ENCODE measurements around the gene DEDD. TPM values are rescaled to one million over a fixed set of nuclear protein-coding genes. Genes with fewer than 3 reads are reported as not detected.

DEDD gene
- total and polyA plus RNA-seq, 2 of the 13 experiments (the other 11 are each of a cell fraction or from before 2014, with no cell fraction given): 12.6 to 27.8 TPM

- peak; percentile 47; the same call in 1 of the 2 replicates for TF ChIP-seq RBFOX2 (IDR thresholded peaks at IDR 0.05; ENCODE audit: low read depth, low read length)
- TF ChIP-seq, protein P1, sequence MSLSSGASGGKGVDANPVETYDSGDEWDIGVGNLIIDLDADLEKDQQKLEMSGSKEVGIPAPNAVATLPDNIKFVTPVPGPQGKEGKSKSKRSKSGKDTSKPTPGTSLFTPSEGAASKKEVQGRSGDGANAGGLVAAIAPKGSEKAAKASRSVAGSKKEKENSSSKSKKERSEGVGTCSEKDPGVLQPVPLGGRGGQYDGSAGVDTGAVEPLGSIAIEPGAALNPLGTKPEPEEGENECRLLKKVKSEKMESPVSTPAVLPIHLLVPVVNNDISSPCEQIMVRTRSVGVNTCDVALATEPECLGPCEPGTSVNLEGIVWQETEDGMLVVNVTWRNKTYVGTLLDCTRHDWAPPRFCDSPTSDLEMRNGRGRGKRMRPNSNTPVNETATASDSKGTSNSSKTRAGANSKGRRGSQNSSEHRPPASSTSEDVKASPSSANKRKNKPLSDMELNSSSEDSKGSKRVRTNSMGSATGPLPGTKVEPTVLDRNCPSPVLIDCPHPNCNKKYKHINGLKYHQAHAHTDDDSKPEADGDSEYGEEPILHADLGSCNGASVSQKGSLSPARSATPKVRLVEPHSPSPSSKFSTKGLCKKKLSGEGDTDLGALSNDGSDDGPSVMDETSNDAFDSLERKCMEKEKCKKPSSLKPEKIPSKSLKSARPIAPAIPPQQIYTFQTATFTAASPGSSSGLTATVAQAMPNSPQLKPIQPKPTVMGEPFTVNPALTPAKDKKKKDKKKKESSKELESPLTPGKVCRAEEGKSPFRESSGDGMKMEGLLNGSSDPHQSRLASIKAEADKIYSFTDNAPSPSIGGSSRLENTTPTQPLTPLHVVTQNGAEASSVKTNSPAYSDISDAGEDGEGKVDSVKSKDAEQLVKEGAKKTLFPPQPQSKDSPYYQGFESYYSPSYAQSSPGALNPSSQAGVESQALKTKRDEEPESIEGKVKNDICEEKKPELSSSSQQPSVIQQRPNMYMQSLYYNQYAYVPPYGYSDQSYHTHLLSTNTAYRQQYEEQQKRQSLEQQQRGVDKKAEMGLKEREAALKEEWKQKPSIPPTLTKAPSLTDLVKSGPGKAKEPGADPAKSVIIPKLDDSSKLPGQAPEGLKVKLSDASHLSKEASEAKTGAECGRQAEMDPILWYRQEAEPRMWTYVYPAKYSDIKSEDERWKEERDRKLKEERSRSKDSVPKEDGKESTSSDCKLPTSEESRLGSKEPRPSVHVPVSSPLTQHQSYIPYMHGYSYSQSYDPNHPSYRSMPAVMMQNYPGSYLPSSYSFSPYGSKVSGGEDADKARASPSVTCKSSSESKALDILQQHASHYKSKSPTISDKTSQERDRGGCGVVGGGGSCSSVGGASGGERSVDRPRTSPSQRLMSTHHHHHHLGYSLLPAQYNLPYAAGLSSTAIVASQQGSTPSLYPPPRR (CRISPR knock-in tag; IDR thresholded peaks at IDR 0.05; ENCODE audit: borderline replicate concordance): no peak
Observed at GRCh38 chr1:161098210-161099068, 34.0 kb downstream of the DEDD start, which contains the start of gene KLHDC9 (continued).

DNA sequence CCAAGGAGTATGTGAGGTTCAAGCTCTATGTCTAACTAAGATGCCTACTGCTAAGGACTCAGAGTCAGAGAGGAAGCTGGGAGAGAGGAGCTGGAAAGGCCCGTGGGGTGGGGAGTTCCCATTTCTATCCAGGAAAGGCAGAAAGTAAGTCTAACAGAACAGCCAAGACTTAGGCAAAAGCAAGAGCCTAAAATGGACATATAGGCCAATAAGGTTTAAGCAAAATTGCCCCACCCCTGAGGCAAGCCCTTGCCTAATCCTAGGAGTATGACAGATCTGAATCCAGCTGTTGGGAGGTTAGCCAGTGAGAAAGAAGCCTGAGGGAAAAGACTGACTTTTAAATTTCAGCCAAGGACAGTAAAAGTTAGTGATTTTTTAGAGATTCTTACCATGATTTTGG is 35.9 kb downstream of the DEDD start:
- intact Hi-C loops (cut with micrococcal nuclease; ENCODE audit: unreplicated experiment) (loop anchor here (2.0 kb wide), 2 partner anchors 42 to 100 kb away; no protein-coding TSS in a partner anchor), in situ Hi-C loops (cut with HindIII; ENCODE audit: extremely low pct_ligation_motif_present, low pct_unique_long_range_greater_than_20kb) (loop anchor here (10.0 kb wide), 1 partner anchor 102 kb away; no protein-coding TSS in a partner anchor)
- WGBS (ENCODE audit: low lambda C conversion rate): 24% methylated on average over 1 of the region's 1 CpG
- Histone ChIP-seq H3K4me1 (ENCODE audit: insufficient read depth, low read length) (peaks cover 10% of the 10 kb centered on the region), H2AFZ (ENCODE audit: low read length) (no peak overlapping the region), H3K9me3 (ENCODE audit: low read length) (no peaks in the 10 kb centered on the region), H4K20me1 (ENCODE audit: insufficient read depth, low read length) (no peaks in the 10 kb centered on the region), H3K4me3 (replicated peaks in 1 of 3; ENCODE audit: insufficient read depth in 1 of 3, low read depth in 2 of 3, low read length in 3 of 3) (no peak overlapping the region), H3K27me3 (ENCODE audit: control insufficient read depth in 1 of 2, insufficient read depth in 2 of 2, low read length in 2 of 2) (peaks cover 0 to 14% of the 10 kb centered on the region in 2 experiments; a peak in 2 of 5 replicates), H3K79me2 (ENCODE audit: insufficient read depth, low read length) (no peaks in the 10 kb centered on the region), H3K27ac (ENCODE audit: extremely low read length, insufficient read depth, low read length) (no peak overlapping the region), H3K36me3 (replicated peaks in 1 of 2; ENCODE audit: control insufficient read depth in 1 of 2, insufficient read depth in 2 of 2, low read length in 2 of 2) (peaks cover 2 to 7% of the 10 kb centered on the region in 2 experiments; a peak in 4 of 5 replicates), H3K9ac (ENCODE audit: insufficient read depth, low read depth, low read length) (no peak overlapping the region), H3K4me2 (ENCODE audit: low read depth, low read length) (no peak overlapping the region)
- ATAC-seq (no peak), DNase-seq (ENCODE audit: low spot score) (no peak), FAIRE-seq (no peak)
- BruUV-seq (replicated peaks): no TSS peak
- ChIA-PET CTCF (ENCODE audit: low intra/inter-chr PET ratio, low total read pairs) (interaction anchor here (1.4 to 3.3 kb wide), 2 partner anchors 24 to 55 kb away, joined by 5 to 50 read pairs; no protein-coding TSS in a partner anchor), POLR2A (interaction anchor here (1.1 kb wide), 1 partner anchor 36 kb away, joined by 3 read pairs; the partner anchor contains the start of gene DEDD)
- no peak for TF ChIP-seq ZHX2 (IDR thresholded peaks at IDR 0.05; ENCODE audit: low read depth)
- TF ChIP-seq ZHX2 (CRISPR knock-in tag; IDR thresholded peaks at IDR 0.05; ENCODE audit: borderline replicate concordance): no peak
- TF ChIP-seq NFYB (CRISPR knock-in tag; IDR thresholded peaks at IDR 0.05): no peak
- no peak for TF ChIP-seq ZNF589 (CRISPR knock-in tag; conservative IDR thresholded peaks at IDR 0.05)
- TF ChIP-seq NFE2L1 (CRISPR knock-in tag; IDR thresholded peaks at IDR 0.05; ENCODE audit: borderline replicate concordance): no peak
- TF ChIP-seq NCOA1 (CRISPR knock-in tag; IDR thresholded peaks at IDR 0.05): no peak
- no peak for TF ChIP-seq ZNF326 (CRISPR knock-in tag; IDR thresholded peaks at IDR 0.05; ENCODE audit: borderline replicate concordance)
- TF ChIP-seq ZSCAN31 (CRISPR knock-in tag; IDR thresholded peaks at IDR 0.05; ENCODE audit: low read depth): no peak

Data from HepG2 (cell line).